ENCODE results near the gene TMPRSS3.

TMPRSS3 gene

GRCh38 chr21:42370894-42371654 lies 24.8 kb downstream of the TMPRSS3 start:
- no peak for DNase-seq (ENCODE audit: low read depth)

DNA sequence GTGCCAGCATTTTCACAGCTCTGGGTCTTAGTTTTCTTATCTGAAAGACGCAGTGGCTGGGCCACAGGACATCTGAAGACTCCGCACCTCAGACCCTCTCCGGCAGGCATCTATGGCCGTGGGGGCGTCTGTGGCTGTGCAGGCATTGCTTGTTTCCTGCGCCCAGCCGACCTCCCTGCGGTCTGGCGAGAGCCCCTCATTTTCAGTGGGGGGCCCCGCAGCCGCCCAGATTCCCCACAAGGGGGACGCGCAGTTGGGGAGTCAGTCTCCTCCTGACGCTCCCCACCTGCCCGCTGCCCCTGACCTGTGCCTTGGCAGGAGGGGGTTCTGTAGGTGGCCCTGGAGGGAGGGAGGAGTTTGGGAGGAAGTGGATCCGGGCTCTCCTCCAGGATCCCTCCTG lies 26.0 kb downstream of the TMPRSS3 start:
- no peak for DNase-seq (ENCODE audit: low read depth)

GRCh38 chr21:42367367-42368165 lies 28.3 kb downstream of the TMPRSS3 start:
- DNase-seq (ENCODE audit: low read depth), result no peak

DNA sequence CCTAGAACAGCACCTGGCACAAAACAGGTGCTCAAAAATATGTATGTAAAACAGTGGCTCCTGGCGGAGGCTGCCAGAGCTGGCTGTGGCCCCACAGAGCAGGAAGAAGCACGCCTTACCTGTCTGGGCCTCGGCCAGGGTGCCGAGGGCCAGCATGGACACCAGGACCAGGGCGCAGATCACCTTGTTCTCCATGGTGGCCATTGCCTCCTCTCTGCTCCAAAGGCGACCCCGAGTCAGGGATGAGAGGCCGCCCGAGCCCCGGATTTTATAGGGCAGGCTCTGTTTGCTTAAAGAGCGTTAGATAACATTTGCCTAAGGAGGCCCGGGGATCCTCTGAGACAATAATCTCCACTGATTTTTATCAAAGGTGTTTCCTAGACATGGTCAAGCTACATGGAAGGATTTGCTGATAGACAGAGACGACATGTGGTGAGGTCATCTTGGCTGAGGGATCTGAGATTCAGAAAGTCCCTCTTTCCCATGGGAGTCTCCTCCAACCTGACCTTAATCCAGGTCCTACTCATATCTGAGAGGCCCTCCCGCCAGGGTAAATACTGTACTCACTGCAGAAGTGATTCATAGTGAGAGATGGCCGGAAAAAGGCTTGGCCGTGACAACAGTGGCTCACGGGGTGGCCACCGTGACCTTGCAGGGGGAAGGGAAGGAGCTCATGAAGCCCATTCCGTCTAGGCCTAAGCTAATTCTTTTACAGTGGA lies 29.4 kb downstream of the TMPRSS3 start, which contains the start of gene TFF1:
TFF1 (minus strand) TSS at position 244 of the 719 bp plus-strand sequence; CDS start at position 204, 40 bp downstream.
- DNase-seq (ENCODE audit: low read depth), result no peak

GRCh38 chr21:42365770-42366169 lies 30.1 kb downstream of the TMPRSS3 start:
- DNase-seq (ENCODE audit: low read depth), result no peak

GRCh38 chr21:42364304-42364865 lies 31.5 kb downstream of the TMPRSS3 start:
- DNase-seq (ENCODE audit: low read depth), result no peak

DNA sequence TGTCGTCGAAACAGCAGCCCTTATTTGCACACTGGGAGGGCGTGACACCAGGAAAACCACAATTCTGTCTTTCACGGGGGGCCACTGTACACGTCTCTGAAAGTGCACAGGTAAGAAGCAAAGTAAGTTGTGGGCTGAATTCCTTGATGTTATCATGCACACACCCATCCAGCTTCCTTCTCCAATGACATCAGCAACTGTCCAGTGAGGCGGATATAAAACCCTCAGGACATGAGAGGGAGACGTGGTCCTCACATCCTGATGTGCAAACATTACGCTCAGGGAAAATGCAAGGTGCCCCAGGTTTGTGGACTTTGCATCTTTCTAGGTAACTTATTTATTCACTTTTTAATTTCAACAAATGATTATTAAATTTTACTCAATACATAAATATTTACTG lies 32.5 kb downstream of the TMPRSS3 start:
- no peak for DNase-seq (ENCODE audit: low read depth)

GRCh38 chr21:42362700-42363099 lies 33.2 kb downstream of the TMPRSS3 start:
- no peak for DNase-seq (ENCODE audit: low read depth)

- no peak for DNase-seq (ENCODE audit: low read depth)
Observed at GRCh38 chr21:42362198-42362597, 33.7 kb downstream of the TMPRSS3 start.

- no peak for DNase-seq (ENCODE audit: low read depth)
Observed at GRCh38 chr21:42361286-42361685, 34.6 kb downstream of the TMPRSS3 start.

DNA sequence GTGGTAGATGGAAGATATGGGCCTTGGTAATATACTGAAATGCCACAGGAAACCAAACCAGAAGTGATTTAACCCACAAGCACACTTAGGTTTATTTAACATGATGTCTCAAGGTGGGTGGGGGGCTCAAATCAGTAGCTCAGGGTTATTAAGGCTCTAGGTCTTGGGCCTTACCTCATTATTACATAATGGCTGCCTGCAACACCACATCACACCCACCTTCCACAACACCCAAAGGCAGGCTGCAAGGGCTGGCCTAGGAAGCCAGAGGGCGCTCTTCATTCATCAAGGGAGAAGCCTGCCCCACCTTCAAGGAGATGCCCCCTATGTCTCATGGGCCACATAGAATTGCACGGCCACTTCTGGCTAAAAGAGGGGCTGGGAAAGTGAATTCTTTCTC lies 35.5 kb downstream of the TMPRSS3 start:
- DNase-seq (ENCODE audit: low read depth), result no peak

DNA sequence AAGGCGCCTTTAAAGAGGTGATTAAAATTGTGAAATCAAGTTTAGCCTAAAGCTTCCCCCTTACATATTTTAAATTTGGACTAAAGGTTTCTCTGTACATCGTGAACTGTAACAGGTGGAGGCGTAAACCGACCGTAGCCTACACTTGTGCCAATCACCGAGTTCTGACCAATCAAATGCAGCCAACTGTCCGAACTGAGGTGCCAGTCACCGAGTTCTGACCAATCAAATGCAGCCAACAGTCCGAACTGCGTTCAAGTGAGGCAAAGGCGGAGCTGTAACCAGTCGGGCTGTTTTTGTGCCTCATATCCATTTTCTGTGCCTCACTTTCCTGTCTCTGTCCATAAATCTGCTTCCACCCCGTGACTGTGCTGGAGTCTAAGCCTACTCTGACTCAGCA lies 36.9 kb downstream of the TMPRSS3 start:
- no peak for DNase-seq (ENCODE audit: low read depth)

GRCh38 chr21:42358261-42358660 lies 37.6 kb downstream of the TMPRSS3 start:
- no peak for DNase-seq (ENCODE audit: low read depth)

DNA sequence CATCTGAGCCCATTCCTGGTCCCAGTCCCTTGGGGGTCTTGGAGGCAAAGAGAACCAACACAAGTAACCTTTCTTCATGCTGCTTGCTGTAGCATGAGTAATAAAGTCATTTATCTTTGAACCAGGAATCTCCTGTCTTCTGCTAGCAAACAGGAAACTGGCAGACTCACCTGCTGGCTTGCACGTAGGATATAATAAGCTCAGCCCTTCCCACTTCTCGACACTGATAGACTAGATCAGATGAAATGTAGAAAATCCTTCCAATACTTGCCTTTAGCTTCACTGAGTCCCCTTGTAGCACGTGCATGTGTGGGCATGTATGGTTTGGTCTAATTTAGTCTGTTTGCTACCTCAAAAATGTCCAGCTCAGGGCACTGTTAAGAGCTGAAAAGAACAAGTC lies 38.5 kb downstream of the TMPRSS3 start:
- DNase-seq (ENCODE audit: low read depth), result no peak

- DNase-seq (ENCODE audit: low read depth), result no peak
Observed at GRCh38 chr21:42356650-42357049, 39.2 kb downstream of the TMPRSS3 start.

GRCh38 chr21:42356046-42356445 lies 39.8 kb downstream of the TMPRSS3 start:
- no peak for DNase-seq (ENCODE audit: low read depth)

DNA sequence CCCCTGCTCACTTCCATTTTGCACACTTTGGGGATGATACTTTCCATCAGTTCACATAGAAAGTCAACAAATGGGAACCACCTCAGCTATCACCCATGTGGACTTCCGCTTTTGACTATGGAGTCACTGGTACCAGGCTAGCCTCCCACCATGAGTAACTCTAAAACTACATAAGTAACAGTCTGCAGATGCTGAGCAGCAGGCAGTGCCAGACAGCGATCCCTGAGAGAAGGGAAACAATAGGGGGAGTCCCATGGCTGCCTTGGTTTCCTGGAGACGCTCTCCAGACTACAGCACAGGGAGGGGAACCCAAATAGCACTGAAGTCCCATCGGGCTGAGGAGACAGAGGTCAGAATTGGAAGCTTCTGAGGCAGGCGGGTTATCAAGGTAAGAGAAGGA lies 42.2 kb downstream of the TMPRSS3 start:
- no peak for DNase-seq (ENCODE audit: low read depth)

GRCh38 chr21:42352441-42353095 lies 43.3 kb downstream of the TMPRSS3 start:
- DNase-seq (ENCODE audit: low read depth), result no peak

- no peak for DNase-seq (ENCODE audit: low read depth)
Observed at GRCh38 chr21:42351626-42352440, 44.0 kb downstream of the TMPRSS3 start.

- no peak for DNase-seq (ENCODE audit: low read depth)
Observed at GRCh38 chr21:42350927-42351426, 44.9 kb downstream of the TMPRSS3 start, which contains the start of gene TFF2. Gene TFF2 (minus strand): TSS chr21:42350994. CDS start chr21:42350957, 37 bp downstream.

Measured in T-helper 22 cell (primary cell).